Vagina (tissue), 2 donors: ENCODE data around the gene TPST1.

ENCODE experiments used
- CTCF ChIP-seq, 3 experiments: fragments of 450-650 bp in 2 of 3; fragments of 200-600 bp in 1 of 3; sonication (generic) in 1 of 3; IDR thresholded peaks; one replicate each; pipeline ENCODE4 v1.5.1; 2017 to 2019; ENCODE audit warnings: antibody characterized with exemption in 3 of 3, mild to moderate bottlenecking in 2 of 3, moderate library complexity in 2 of 3
- POLR2A ChIP-seq, 2 donors: fragments of 450-650 bp; IDR thresholded peaks; one replicate each; pipeline ENCODE4 v1.6.1; 2017; ENCODE audit warnings: antibody characterized with exemption in 2 of 2, mild to moderate bottlenecking in 2 of 2, moderate library complexity in 2 of 2
- POLR2AphosphoS5 ChIP-seq, 2 donors: sonication (generic); formaldehyde crosslinking; IDR thresholded peaks; one replicate each; pipeline ENCODE4 v1.9.0; 2017; ENCODE audit warnings: antibody characterized with exemption in 2 of 2, mild to moderate bottlenecking in 2 of 2, low read depth in 1 of 2; ENCODE audit not compliant: insufficient read depth in 1 of 2

GRCh38 chr7:66336760-66337159 is 131.6 kb downstream of the TPST1 start:
- TF ChIP-seq POLR2A (IDR thresholded peaks at IDR 0.05) (no peak), CTCF (IDR thresholded peaks at IDR 0.05) (no peak), POLR2AphosphoS5 (IDR thresholded peaks at IDR 0.05; ENCODE audit: insufficient read depth in 1 of 2, low read depth in 1 of 2) (no peak)
